GM12878 (cell line): Measurements from ENCODE around the gene SNX32. TPM values are rescaled to one million over a fixed set of nuclear protein-coding genes. Genes with fewer than 3 reads are reported as not detected.
A peak's percentile ranks its signal among the peaks of the same experiment; 100 is the strongest.

Source experiments
- ATAC-seq: fragments of 200-7000 bp; cut with Tn5 transposase; 3 replicates; pipeline ENCODE4 v1.9.1; 2020; ENCODE audit warnings: mild to moderate bottlenecking, moderate library complexity
- BruUV-seq: library from RNA; stranded (reverse); fragments of 400-500 nt; replicated peaks from 2 replicates; lab custom pipeline; 2021; lab: Mats Ljungman, UMichigan
- CTCF ChIA-PET: fragments of 300-600 bp; sonication (Branson Sonifier 250); formaldehyde crosslinking; extraction: SDS; loops from one replicate; lab custom pipeline; 2021; ENCODE audit warnings: inconsistent platforms; lab: Yijun Ruan, JAX
- POLR2A ChIA-PET: fragments of 350-600 bp; formaldehyde crosslinking; extraction: SDS; loops from one replicate; lab custom pipeline; 2021; ENCODE audit warnings: inconsistent platforms; lab: Charles Lee
- RAD21 ChIA-PET: fragments of 300-600 bp; sonication (Branson Sonifier 250); formaldehyde crosslinking; loops from one replicate; lab custom pipeline; 2023; ENCODE audit warnings: antibody characterized with exemption; ENCODE audit not compliant: unreplicated experiment; lab: Charles Lee
- SMC1A ChIA-PET: fragments of 300-600 bp; sonication (Branson Sonifier 250); formaldehyde crosslinking; loops from one replicate; lab custom pipeline; 2023; ENCODE audit not compliant: unreplicated experiment, uncharacterized antibody; lab: Charles Lee
- DNase-seq: peaks from one replicate; pipeline ENCODE4 v3.0.0-alpha.2; 2011; ENCODE audit warnings: low read depth, low spot score
- FAIRE-seq: peaks from 3 replicates; lab custom pipeline; 2011; peaks lifted over from hg19 to GRCh38; lab: Jason Lieb, UNC
- H2AFZ ChIP-seq: 2 replicates; pipeline ENCODE4 v1.6.0; 2011; ENCODE audit warnings: low read depth, low read length, control low read depth; ENCODE audit not compliant: control insufficient read depth
- H3K27ac ChIP-seq: 2 replicates; pipeline ENCODE4 v1.5.1; 2011; ENCODE audit warnings: control low read depth; ENCODE audit not compliant: control insufficient read depth, insufficient read depth
- H3K27me3 ChIP-seq, 2 experiments: replicated peaks in 1 of 2; 2 replicates each; pipeline versions ENCODE4 v1.6.0 to v1.6.1; 2011; ENCODE audit warnings: low read length in 1 of 2; ENCODE audit not compliant: control insufficient read depth in 2 of 2, insufficient read depth in 2 of 2
- H3K36me3 ChIP-seq, 2 experiments: 2 replicates each; pipeline ENCODE4 v1.5.1; 2011; ENCODE audit warnings: low read length in 1 of 2; ENCODE audit not compliant: control insufficient read depth in 2 of 2, insufficient read depth in 2 of 2
- H3K4me1 ChIP-seq: 2 replicates; pipeline ENCODE4 v1.6.1; 2011; ENCODE audit warnings: mild to moderate bottlenecking, low read length, moderate library complexity, mixed read lengths; ENCODE audit not compliant: control insufficient read depth, insufficient read depth
- H3K4me2 ChIP-seq: 2 replicates; pipeline ENCODE4 v1.6.0; 2011; ENCODE audit warnings: control low read depth; ENCODE audit not compliant: control insufficient read depth, insufficient read depth
- H3K4me3 ChIP-seq: fragments of 200-600 bp; sonication (generic); 2 replicates; pipeline ENCODE4 v1.5.1; 2016
- H3K79me2 ChIP-seq: 2 replicates; pipeline ENCODE4 v1.6.0; 2011; ENCODE audit warnings: low read length; ENCODE audit not compliant: control insufficient read depth, insufficient read depth
- H3K9ac ChIP-seq: 2 replicates; pipeline ENCODE4 v1.8.0; 2011; ENCODE audit warnings: low read length, control low read depth, mixed read lengths; ENCODE audit not compliant: control insufficient read depth, insufficient read depth
- H3K9me3 ChIP-seq: replicated peaks from 3 replicates; pipeline ENCODE4 v1.5.1; 2011; ENCODE audit warnings: mild to moderate bottlenecking, low read length; ENCODE audit not compliant: control insufficient read depth, insufficient read depth
- H4K20me1 ChIP-seq: 2 replicates; pipeline ENCODE4 v1.6.0; 2011; ENCODE audit not compliant: control insufficient read depth, insufficient read depth
- PAX8 ChIP-seq: fragments of 450-650 bp; IDR thresholded peaks from 2 replicates; pipeline ENCODE4 v1.6.1; 2017; ENCODE audit warnings: mild to moderate bottlenecking, moderate library complexity
- PML ChIP-seq: IDR thresholded peaks from 2 replicates; pipeline ENCODE4 v1.6.1; 2012; ENCODE audit warnings: low read length, inconsistent platforms
- POU2F2 ChIP-seq: IDR thresholded peaks from 3 replicates; pipeline ENCODE4 v1.6.1; 2011; ENCODE audit warnings: low read depth, mild to moderate bottlenecking, low read length, borderline replicate concordance
- SMARCA5 ChIP-seq: fragments of 450-650 bp; IDR thresholded peaks from 2 replicates; pipeline ENCODE4 v1.6.1; 2017; ENCODE audit warnings: mild to moderate bottlenecking
- SMC3 ChIP-seq: IDR thresholded peaks from 2 replicates; pipeline ENCODE4 v1.6.1; 2011; ENCODE audit warnings: low read length, improper control_type of control experiment, borderline replicate concordance
- SREBF1 ChIP-seq: IDR thresholded peaks from 2 replicates; pipeline ENCODE4 v1.6.1; 2012; ENCODE audit warnings: mild to moderate bottlenecking, low read length
- WGBS: methylation state at CpG from one replicate; pipeline ENCODE4 v1.1.6; 2016; ENCODE audit warnings: low lambda C conversion rate; ENCODE audit not compliant: insufficient replicate concordance, insufficient coverage; ENCODE audit errors: missing lambda C conversion rate; 5-methylcytosine and 5-hydroxymethylcytosine counted together
- in situ Hi-C: fragments of 300-500 bp; cut with MboI; formaldehyde crosslinking; loops from 9 replicates; pipeline ENCODE4 v1.14.3; 2018; ENCODE audit warnings: mixed read lengths
- intact Hi-C: fragments of 100-400 bp; cut with micrococcal nuclease; formaldehyde crosslinking; loops from one replicate; pipeline ENCODE4 v1.14.2; 2022; ENCODE audit not compliant: unreplicated experiment
- polyA plus RNA-seq, 11 experiments: library from polyadenylated mRNA; depleted of rRNA in 4 of 11; unstranded in 6 of 11; stranded (reverse) in 5 of 11; fragments of >200 nt; fragmentation: Nextera tagmentation in 4 of 11; fragmentation: Illumina TruSeq in 1 of 11; extraction: Ambion mirVana in 4 of 11; extraction: Trizol in 1 of 11; gene quantifications; 1 replicate in 1 of 11; 2 replicates in 10 of 11; pipeline versions ENCODE4 v1.2.1 to v1.2.3, GENCODE V29; 2011 to 2016; ENCODE audit warnings: inconsistent platforms in 2 of 11, missing spikeins in 2 of 11, low read depth in 1 of 11
- total RNA-seq, 4 experiments: library from RNA; depleted of rRNA in 3 of 4; stranded (reverse); fragments of >200 nt in 3 of 4; fragmentation: Illumina TruSeq in 1 of 4; extraction: Trizol in 1 of 4; gene quantifications; 2 replicates each; pipeline versions ENCODE4 v1.2.1 to v1.2.3, GENCODE V29; 2013 to 2021
- TF ChIP-seq, protein P1 (sequence below): fragments of 150-350 bp; IDR thresholded peaks from 2 replicates; pipeline ENCODE4 v1.6.1; 2016; ENCODE audit warnings: low read depth, low read length
- TF ChIP-seq, protein P2 (sequence below): fragments of 450-650 bp; IDR thresholded peaks from 2 replicates; pipeline ENCODE4 v1.6.1; 2018; ENCODE audit warnings: mild to moderate bottlenecking, low read depth, moderate library complexity; ENCODE audit not compliant: partially characterized antibody
- TF ChIP-seq, protein P3 (sequence below): fragments of 450-650 bp; IDR thresholded peaks from 2 replicates; pipeline ENCODE4 v1.6.1; 2017; ENCODE audit warnings: mild to moderate bottlenecking

The SNX32 gene
- total and polyA plus RNA-seq, 10 of the 15 experiments (the other 5 are each of a cell fraction or from before 2014, with no cell fraction given), result 0.04 to 1.5 (median 0.11) TPM; not detected in 1

DNA sequence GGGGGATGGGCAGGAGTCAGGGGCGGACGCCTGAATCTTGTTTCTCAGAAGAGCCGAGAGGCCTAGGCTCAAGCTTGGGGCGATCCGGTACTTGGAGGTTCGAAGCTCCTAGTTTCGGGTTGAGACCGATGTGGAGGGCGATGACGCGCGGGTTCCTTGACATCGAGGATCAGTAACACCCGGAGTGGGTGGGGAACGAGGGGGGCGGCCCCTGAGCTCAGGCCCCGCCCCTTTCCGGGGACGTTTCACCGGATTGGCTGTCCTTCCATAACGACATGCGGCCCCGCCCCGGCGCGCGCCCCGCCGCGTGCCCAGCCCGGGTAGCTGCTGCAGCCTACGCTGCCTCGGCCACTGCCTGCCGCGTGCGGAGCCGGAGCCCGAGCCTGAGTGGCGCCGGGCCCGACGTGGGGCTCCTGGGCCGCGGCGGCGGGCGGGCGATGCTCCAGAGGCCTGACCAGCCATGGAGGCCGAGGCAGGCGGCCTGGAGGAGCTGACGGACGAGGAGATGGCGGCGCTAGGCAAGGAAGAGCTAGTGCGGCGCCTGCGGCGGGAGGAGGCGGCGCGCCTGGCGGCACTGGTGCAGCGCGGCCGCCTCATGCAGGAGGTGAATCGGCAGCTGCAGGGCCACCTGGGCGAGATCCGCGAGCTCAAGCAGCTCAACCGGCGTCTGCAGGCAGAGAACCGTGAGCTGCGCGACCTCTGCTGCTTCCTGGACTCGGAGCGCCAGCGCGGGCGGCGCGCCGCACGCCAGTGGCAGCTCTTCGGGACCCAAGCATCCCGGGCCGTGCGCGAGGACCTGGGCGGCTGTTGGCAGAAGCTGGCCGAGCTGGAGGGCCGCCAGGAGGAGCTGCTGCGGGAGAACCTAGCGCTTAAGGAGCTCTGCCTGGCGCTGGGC lies 56.8 kb downstream of the SNX32 start, which contains the start of gene CCDC85B:
TSS of gene CCDC85B (plus strand) at position 350 of the 895 bp plus-strand sequence. CDS start at position 461, 111 bp downstream.
- ChIA-PET CTCF (interaction anchor here (0.8 to 11.0 kb wide), 30 partner anchors 9 to 303 kb away, joined by 3 to 167 read pairs (median 4); partner anchors contain the start of genes BANF1, CFL1, FOSL1 and MUS81), RAD21 (interaction anchor here (0.7 to 8.0 kb wide), 25 partner anchors 8 to 590 kb away, joined by 3 to 76 read pairs (median 5); partner anchors contain the start of genes BANF1, CFL1, DPP3 and EIF1AD), SMC1A (interaction anchor here (0.7 to 6.7 kb wide), 24 partner anchors 10 to 275 kb away, joined by 3 to 52 read pairs (median 4); partner anchors contain the start of genes CFL1, FOSL1, MUS81 and PCNX3), POLR2A (interaction anchor here (0.5 to 7.4 kb wide), 45 partner anchors 7 to 1463 kb away, joined by 3 to 155 read pairs (median 4); partner anchors contain the start of genes AP5B1, BANF1, CFL1 and EIF1AD)
- peak; percentile 77 for DNase-seq
- BruUV-seq, result no TSS peak
- in situ Hi-C loops, result no loop called here
- peak; percentile 65 for ATAC-seq
- FAIRE-seq, result peak; percentile 64
- Histone ChIP-seq H3K27me3 (no peaks in the 10 kb centered on the region), H3K79me2 (peaks cover 55% of the 10 kb centered on the region), H3K27ac (peak within 1 kb of the TSS; percentile 90), H3K4me2 (peak within 1 kb of the TSS; percentile 99), H3K36me3 (peaks cover 0 to 9% of the 10 kb centered on the region in 2 experiments; a peak in 2 of 4 replicates), H2AFZ (peak within 1 kb of the TSS; percentile 53), H3K9me3 (no peaks in the 10 kb centered on the region), H4K20me1 (no peaks in the 10 kb centered on the region), H3K9ac (peak within 1 kb of the TSS; percentile 94), H3K4me3 (peak within 1 kb of the TSS; percentile 98), H3K4me1 (peaks cover 29% of the 10 kb centered on the region)
- intact Hi-C loops, result loop anchor here (5.0 to 10.0 kb wide), 2 partner anchors 37 to 244 kb away; no protein-coding TSS in a partner anchor
- under 1% methylated on average over 91 of the region's 94 CpGs for WGBS
- TF ChIP-seq, protein P1, sequence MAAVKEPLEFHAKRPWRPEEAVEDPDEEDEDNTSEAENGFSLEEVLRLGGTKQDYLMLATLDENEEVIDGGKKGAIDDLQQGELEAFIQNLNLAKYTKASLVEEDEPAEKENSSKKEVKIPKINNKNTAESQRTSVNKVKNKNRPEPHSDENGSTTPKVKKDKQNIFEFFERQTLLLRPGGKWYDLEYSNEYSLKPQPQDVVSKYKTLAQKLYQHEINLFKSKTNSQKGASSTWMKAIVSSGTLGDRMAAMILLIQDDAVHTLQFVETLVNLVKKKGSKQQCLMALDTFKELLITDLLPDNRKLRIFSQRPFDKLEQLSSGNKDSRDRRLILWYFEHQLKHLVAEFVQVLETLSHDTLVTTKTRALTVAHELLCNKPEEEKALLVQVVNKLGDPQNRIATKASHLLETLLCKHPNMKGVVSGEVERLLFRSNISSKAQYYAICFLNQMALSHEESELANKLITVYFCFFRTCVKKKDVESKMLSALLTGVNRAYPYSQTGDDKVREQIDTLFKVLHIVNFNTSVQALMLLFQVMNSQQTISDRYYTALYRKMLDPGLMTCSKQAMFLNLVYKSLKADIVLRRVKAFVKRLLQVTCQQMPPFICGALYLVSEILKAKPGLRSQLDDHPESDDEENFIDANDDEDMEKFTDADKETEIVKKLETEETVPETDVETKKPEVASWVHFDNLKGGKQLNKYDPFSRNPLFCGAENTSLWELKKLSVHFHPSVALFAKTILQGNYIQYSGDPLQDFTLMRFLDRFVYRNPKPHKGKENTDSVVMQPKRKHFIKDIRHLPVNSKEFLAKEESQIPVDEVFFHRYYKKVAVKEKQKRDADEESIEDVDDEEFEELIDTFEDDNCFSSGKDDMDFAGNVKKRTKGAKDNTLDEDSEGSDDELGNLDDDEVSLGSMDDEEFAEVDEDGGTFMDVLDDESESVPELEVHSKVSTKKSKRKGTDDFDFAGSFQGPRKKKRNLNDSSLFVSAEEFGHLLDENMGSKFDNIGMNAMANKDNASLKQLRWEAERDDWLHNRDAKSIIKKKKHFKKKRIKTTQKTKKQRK, result no peak
- TF ChIP-seq PAX8 (no peak), PML (no peak), SREBF1 (no peak), SMC3 (no peak), SMARCA5 (peak; percentile 90), POU2F2 (peak; percentile 80; the same call in 2 of the 3 replicates)
- TF ChIP-seq, protein P2, sequence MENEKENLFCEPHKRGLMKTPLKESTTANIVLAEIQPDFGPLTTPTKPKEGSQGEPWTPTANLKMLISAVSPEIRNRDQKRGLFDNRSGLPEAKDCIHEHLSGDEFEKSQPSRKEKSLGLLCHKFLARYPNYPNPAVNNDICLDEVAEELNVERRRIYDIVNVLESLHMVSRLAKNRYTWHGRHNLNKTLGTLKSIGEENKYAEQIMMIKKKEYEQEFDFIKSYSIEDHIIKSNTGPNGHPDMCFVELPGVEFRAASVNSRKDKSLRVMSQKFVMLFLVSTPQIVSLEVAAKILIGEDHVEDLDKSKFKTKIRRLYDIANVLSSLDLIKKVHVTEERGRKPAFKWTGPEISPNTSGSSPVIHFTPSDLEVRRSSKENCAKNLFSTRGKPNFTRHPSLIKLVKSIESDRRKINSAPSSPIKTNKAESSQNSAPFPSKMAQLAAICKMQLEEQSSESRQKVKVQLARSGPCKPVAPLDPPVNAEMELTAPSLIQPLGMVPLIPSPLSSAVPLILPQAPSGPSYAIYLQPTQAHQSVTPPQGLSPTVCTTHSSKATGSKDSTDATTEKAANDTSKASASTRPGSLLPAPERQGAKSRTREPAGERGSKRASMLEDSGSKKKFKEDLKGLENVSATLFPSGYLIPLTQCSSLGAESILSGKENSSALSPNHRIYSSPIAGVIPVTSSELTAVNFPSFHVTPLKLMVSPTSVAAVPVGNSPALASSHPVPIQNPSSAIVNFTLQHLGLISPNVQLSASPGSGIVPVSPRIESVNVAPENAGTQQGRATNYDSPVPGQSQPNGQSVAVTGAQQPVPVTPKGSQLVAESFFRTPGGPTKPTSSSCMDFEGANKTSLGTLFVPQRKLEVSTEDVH, result no peak
- TF ChIP-seq, protein P3, sequence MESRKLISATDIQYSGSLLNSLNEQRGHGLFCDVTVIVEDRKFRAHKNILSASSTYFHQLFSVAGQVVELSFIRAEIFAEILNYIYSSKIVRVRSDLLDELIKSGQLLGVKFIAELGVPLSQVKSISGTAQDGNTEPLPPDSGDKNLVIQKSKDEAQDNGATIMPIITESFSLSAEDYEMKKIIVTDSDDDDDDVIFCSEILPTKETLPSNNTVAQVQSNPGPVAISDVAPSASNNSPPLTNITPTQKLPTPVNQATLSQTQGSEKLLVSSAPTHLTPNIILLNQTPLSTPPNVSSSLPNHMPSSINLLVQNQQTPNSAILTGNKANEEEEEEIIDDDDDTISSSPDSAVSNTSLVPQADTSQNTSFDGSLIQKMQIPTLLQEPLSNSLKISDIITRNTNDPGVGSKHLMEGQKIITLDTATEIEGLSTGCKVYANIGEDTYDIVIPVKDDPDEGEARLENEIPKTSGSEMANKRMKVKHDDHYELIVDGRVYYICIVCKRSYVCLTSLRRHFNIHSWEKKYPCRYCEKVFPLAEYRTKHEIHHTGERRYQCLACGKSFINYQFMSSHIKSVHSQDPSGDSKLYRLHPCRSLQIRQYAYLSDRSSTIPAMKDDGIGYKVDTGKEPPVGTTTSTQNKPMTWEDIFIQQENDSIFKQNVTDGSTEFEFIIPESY, result no peak
